HEK293 (cell line): ENCODE data around the gene DXO.

Source experiments
- CTCF ChIA-PET: fragments of 350-600 bp; formaldehyde crosslinking; extraction: SDS; loops from one replicate; lab custom pipeline; 2021; ENCODE audit warnings: antibody characterized with exemption; lab: Yijun Ruan, JAX
- POLR2A ChIA-PET: fragments of 300-600 bp; formaldehyde crosslinking; extraction: SDS; loops from one replicate; lab custom pipeline; 2020; ENCODE audit warnings: antibody characterized with exemption, inconsistent platforms; lab: Yijun Ruan, JAX
- H3K27ac ChIP-seq: fragments of 200-500 bp; sonication (Bioruptor generic); 2 replicates; pipeline ENCODE4 v1.5.1; 2014; ENCODE audit warnings: low read depth, low read length, control low read depth, inconsistent platforms; ENCODE audit errors: extremely low read depth
- H3K36me3 ChIP-seq, 2 experiments: fragments of 200-500 bp in 1 of 2; sonication (Bioruptor generic) in 1 of 2; 1 replicate in 1 of 2; 2 replicates in 1 of 2; pipeline ENCODE4 v1.5.1; 2014 to 2017; ENCODE audit warnings: inconsistent platforms in 2 of 2, low read length in 2 of 2; ENCODE audit not compliant: control insufficient read depth in 2 of 2, insufficient read depth in 1 of 2
- H3K4me1 ChIP-seq: fragments of 200-500 bp; sonication (Bioruptor generic); 2 replicates; pipeline ENCODE4 v1.5.1; 2014; ENCODE audit warnings: mild to moderate bottlenecking, low read length, inconsistent platforms; ENCODE audit not compliant: control insufficient read depth, insufficient read depth
- H3K4me3 ChIP-seq: 2 replicates; pipeline ENCODE4 v1.5.1; 2011; ENCODE audit warnings: low read depth, mild to moderate bottlenecking, control low read depth, low read length, moderate library complexity
- H3K9me3 ChIP-seq: fragments of 200-500 bp; sonication (Bioruptor generic); 2 replicates; pipeline ENCODE4 v1.5.1; 2014; ENCODE audit warnings: low read depth, low read length, inconsistent platforms; ENCODE audit not compliant: control insufficient read depth, insufficient read depth
- FEZF1 ChIP-seq: fragments of 450-650 bp; formaldehyde crosslinking; IDR thresholded peaks from 2 replicates; pipeline ENCODE4 v1.5.1; 2016; ENCODE audit warnings: missing biosample characterization, missing genetic modification characterization
- SP2 ChIP-seq: fragments of 450-650 bp; formaldehyde crosslinking; IDR thresholded peaks from 2 replicates; pipeline ENCODE4 v1.5.1; 2016; ENCODE audit warnings: missing biosample characterization, missing genetic modification characterization
- ZBTB11 ChIP-seq: fragments of 450-650 bp; formaldehyde crosslinking; conservative IDR thresholded peaks from 2 replicates; pipeline ENCODE4 v1.5.1; 2016; ENCODE audit warnings: low read depth, missing biosample characterization, missing genetic modification characterization
- ZBTB49 ChIP-seq: fragments of 450-650 bp; formaldehyde crosslinking; IDR thresholded peaks from 2 replicates; pipeline ENCODE4 v1.5.1; 2016; ENCODE audit warnings: missing biosample characterization, missing genetic modification characterization, low read depth
- ZBTB6 ChIP-seq: fragments of 450-650 bp; formaldehyde crosslinking; IDR thresholded peaks from 2 replicates; pipeline ENCODE4 v1.5.1; 2017; ENCODE audit warnings: missing biosample characterization, missing genetic modification characterization
- ZFHX2 ChIP-seq: fragments of 450-650 bp; formaldehyde crosslinking; conservative IDR thresholded peaks from 2 replicates; pipeline ENCODE4 v1.5.1; 2016; ENCODE audit warnings: missing biosample characterization, missing genetic modification characterization
- ZNF214 ChIP-seq: fragments of 450-650 bp; formaldehyde crosslinking; IDR thresholded peaks from 2 replicates; pipeline ENCODE4 v1.5.1; 2017; ENCODE audit warnings: missing biosample characterization, mild to moderate bottlenecking, missing genetic modification characterization, borderline replicate concordance
- ZNF362 ChIP-seq: fragments of 450-650 bp; formaldehyde crosslinking; IDR thresholded peaks from 2 replicates; pipeline ENCODE4 v1.5.1; 2016; ENCODE audit warnings: missing biosample characterization, missing genetic modification characterization
- ZNF366 ChIP-seq: fragments of 450-650 bp; formaldehyde crosslinking; conservative IDR thresholded peaks from 2 replicates; pipeline ENCODE4 v1.5.1; 2016; ENCODE audit warnings: missing biosample characterization, missing genetic modification characterization
- ZNF473 ChIP-seq: fragments of 450-650 bp; formaldehyde crosslinking; IDR thresholded peaks from 2 replicates; pipeline ENCODE4 v1.5.1; 2017; ENCODE audit warnings: missing biosample characterization, missing genetic modification characterization
- ZNF555 ChIP-seq: fragments of 450-650 bp; formaldehyde crosslinking; conservative IDR thresholded peaks from 2 replicates; pipeline ENCODE4 v1.5.1; 2017; ENCODE audit warnings: missing biosample characterization, mild to moderate bottlenecking, missing genetic modification characterization, inconsistent platforms
- ZNF621 ChIP-seq: fragments of 450-650 bp; formaldehyde crosslinking; IDR thresholded peaks from 2 replicates; pipeline ENCODE4 v1.5.1; 2017; ENCODE audit warnings: missing biosample characterization, missing genetic modification characterization
- ZNF704 ChIP-seq: fragments of 450-650 bp; formaldehyde crosslinking; IDR thresholded peaks from 2 replicates; pipeline ENCODE4 v1.5.1; 2016; ENCODE audit warnings: missing biosample characterization, missing genetic modification characterization
- ZNF777 ChIP-seq: fragments of 450-650 bp; formaldehyde crosslinking; IDR thresholded peaks from 2 replicates; pipeline ENCODE4 v1.5.1; 2017; ENCODE audit warnings: missing biosample characterization, missing genetic modification characterization, borderline replicate concordance
- ZNF837 ChIP-seq: fragments of 450-650 bp; formaldehyde crosslinking; IDR thresholded peaks from 2 replicates; pipeline ENCODE4 v1.5.1; 2016; ENCODE audit warnings: missing biosample characterization, missing genetic modification characterization
- ZSCAN23 ChIP-seq: fragments of 450-650 bp; formaldehyde crosslinking; IDR thresholded peaks from 2 replicates; pipeline ENCODE4 v1.5.1; 2016; ENCODE audit warnings: missing biosample characterization, missing genetic modification characterization
- TF ChIP-seq, protein P1 (sequence below): fragments of 450-650 bp; formaldehyde crosslinking; IDR thresholded peaks from 2 replicates; pipeline ENCODE4 v1.5.1; 2016; ENCODE audit warnings: missing biosample characterization, missing genetic modification characterization
- TF ChIP-seq, protein P2 (sequence below): fragments of 450-650 bp; formaldehyde crosslinking; conservative IDR thresholded peaks from 2 replicates; pipeline ENCODE4 v1.5.1; 2016; ENCODE audit warnings: low read depth, missing biosample characterization, missing genetic modification characterization

DXO gene

GRCh38 chr6:31927863-31928671, 43.9 kb downstream of the DXO start (continued):
- no peak for TF ChIP-seq ZNF704 (tag by site-specific recombination)
- TF ChIP-seq, protein P1, sequence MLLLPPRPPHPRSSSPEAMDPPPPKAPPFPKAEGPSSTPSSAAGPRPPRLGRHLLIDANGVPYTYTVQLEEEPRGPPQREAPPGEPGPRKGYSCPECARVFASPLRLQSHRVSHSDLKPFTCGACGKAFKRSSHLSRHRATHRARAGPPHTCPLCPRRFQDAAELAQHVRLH (tag by site-specific recombination) = no peak
- TF ChIP-seq ZBTB6 = no peak
- no peak for TF ChIP-seq ZNF362 (tag by site-specific recombination)
- TF ChIP-seq, all 188 proteins: peak for 0

GRCh38 chr6:31927242-31927862, 44.6 kb downstream of the DXO start, which contains the start of gene C2:
TSS of gene C2 (plus strand) at chr6:31927717. CDS start at chr6:31927753, 36 bp downstream.
- Histone ChIP-seq H3K9me3 (no peaks in the 10 kb centered on the region), H3K27ac (no peak within 1 kb of the TSS), H3K4me1 (no peaks in the 10 kb centered on the region), H3K4me3 (no peak within 1 kb of the TSS), H3K36me3 (no peaks in the 10 kb centered on the region)
- ChIA-PET CTCF (interaction anchor here (0.9 kb wide), 1 partner anchor 12 kb away, joined by 3 read pairs; no protein-coding TSS in a partner anchor), POLR2A (no interaction called here)
- TF ChIP-seq ZNF555 (tag by site-specific recombination) (no peak), ZNF837 (no peak), ZSCAN23 (tag by site-specific recombination) (no peak), ZBTB49 (no peak), ZNF473 (tag by site-specific recombination) (no peak), ZNF366 (tag by site-specific recombination) (no peak), ZNF214 (no peak), SP2 (no peak), ZBTB11 (no peak), ZFHX2 (tag by site-specific recombination) (no peak), ZNF621 (tag by site-specific recombination) (no peak), FEZF1 (tag by site-specific recombination) (no peak), ZNF777 (tag by site-specific recombination) (no peak)
- TF ChIP-seq, protein P1 (tag by site-specific recombination) = no peak
- TF ChIP-seq, protein P2, sequence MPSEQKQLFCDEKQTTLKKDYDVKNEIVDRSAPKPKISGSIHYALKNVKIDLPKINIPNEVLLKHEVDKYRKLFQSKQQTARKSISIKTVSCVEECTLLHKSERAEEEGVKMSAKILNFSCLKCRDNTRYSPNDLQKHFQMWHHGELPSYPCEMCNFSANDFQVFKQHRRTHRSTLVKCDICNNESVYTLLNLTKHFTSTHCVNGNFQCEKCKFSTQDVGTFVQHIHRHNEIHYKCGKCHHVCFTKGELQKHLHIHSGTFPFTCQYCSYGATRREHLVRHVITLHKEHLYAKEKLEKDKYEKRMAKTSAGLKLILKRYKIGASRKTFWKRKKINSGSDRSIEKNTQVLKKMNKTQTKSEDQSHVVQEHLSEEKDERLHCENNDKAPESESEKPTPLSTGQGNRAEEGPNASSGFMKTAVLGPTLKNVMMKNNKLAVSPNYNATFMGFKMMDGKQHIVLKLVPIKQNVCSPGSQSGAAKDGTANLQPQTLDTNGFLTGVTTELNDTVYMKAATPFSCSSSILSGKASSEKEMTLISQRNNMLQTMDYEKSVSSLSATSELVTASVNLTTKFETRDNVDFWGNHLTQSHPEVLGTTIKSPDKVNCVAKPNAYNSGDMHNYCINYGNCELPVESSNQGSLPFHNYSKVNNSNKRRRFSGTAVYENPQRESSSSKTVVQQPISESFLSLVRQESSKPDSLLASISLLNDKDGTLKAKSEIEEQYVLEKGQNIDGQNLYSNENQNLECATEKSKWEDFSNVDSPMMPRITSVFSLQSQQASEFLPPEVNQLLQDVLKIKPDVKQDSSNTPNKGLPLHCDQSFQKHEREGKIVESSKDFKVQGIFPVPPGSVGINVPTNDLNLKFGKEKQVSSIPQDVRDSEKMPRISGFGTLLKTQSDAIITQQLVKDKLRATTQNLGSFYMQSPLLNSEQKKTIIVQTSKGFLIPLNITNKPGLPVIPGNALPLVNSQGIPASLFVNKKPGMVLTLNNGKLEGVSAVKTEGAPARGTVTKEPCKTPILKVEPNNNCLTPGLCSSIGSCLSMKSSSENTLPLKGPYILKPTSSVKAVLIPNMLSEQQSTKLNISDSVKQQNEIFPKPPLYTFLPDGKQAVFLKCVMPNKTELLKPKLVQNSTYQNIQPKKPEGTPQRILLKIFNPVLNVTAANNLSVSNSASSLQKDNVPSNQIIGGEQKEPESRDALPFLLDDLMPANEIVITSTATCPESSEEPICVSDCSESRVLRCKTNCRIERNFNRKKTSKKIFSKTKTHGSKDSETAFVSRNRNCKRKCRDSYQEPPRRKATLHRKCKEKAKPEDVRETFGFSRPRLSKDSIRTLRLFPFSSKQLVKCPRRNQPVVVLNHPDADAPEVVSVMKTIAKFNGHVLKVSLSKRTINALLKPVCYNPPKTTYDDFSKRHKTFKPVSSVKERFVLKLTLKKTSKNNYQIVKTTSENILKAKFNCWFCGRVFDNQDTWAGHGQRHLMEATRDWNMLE (tag by site-specific recombination) = no peak
